Stimulated activated CD4-positive, alpha-beta T cell treated with anti-CD3 and anti-CD28 coated beads, Interleukin-12 subunit alpha, Interleukin-12 subunit beta, amount 100 ng/mL, for 4 hours (primary cell): ENCODE data around the gene SERPINH1.

Experiments
- DNase-seq: peaks from one replicate; pipeline ENCODE4 v3.0.0-alpha.2; 2020

The SERPINH1 gene

GRCh38 chr11:75533896-75534258, 28.2 kb upstream of the SERPINH1 start:
- DNase-seq: no peak

GRCh38 chr11:75534259-75535069, 27.6 kb upstream of the SERPINH1 start:
- no peak for DNase-seq

- no peak for DNase-seq
Observed at GRCh38 chr11:75535071-75535470, 27.0 kb upstream of the SERPINH1 start.

DNA sequence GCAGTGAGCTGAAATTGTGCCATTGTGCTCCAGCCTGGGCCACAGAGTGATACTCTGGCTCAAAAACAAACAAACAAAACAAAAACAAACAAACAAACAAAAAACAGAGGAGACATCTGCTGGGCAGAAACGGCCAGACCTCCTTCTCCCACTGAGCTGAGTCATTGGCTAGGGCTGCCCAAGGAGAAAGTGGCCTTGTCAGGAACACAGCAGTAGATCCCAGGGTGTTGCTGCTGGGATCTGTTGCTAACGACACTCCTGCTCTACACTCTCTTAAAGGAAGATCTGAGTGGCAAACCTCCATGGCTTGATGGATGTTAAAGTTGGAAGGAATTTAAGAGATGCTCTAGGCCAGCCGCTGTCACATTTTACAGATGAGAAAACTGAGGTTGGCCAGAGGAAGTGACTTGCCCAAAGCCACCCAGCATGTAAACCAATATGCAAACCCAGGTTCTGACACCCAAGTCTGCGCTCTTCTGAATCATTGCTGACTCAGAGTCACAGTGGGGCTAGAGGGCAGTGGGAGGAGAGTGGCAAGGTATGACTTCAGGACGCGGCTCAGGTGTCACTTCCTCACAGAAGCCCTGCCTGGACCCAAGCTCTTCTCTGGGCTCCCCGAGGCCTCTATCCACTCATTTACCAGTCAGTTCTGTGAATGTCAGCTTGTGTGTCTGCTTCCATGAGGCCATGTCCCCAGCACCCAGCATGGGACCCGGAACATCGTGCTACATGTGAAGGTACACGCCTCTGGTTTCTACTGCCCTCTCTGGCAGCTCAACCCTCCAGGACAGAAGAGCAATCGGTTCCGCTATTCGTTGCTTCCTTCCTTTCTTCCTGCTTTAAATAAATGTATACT, 25.0 kb upstream of the SERPINH1 start:
- DNase-seq: no peak

DNA sequence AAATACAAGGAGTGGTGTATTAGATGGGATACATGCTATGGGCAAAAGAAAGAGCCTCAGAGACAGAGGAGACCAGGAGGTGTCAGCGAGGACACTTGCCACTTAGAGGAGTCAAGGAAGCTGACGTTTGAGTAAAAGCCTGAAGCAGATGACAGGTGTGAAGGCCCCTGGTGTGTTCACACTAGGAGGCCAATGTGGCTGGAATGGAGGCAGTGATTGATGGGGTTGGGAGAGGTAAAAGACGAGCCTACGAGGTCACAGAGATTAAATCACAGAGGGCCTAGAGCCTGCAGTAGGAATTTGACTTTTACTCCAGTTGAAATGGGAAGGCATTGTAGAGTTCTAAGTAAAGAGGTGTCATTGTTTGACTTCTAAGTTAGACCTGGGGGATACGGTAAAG, 24.3 kb upstream of the SERPINH1 start:
- no peak for DNase-seq

- no peak for DNase-seq
Observed at GRCh38 chr11:75538150-75538942, 23.7 kb upstream of the SERPINH1 start.

DNA sequence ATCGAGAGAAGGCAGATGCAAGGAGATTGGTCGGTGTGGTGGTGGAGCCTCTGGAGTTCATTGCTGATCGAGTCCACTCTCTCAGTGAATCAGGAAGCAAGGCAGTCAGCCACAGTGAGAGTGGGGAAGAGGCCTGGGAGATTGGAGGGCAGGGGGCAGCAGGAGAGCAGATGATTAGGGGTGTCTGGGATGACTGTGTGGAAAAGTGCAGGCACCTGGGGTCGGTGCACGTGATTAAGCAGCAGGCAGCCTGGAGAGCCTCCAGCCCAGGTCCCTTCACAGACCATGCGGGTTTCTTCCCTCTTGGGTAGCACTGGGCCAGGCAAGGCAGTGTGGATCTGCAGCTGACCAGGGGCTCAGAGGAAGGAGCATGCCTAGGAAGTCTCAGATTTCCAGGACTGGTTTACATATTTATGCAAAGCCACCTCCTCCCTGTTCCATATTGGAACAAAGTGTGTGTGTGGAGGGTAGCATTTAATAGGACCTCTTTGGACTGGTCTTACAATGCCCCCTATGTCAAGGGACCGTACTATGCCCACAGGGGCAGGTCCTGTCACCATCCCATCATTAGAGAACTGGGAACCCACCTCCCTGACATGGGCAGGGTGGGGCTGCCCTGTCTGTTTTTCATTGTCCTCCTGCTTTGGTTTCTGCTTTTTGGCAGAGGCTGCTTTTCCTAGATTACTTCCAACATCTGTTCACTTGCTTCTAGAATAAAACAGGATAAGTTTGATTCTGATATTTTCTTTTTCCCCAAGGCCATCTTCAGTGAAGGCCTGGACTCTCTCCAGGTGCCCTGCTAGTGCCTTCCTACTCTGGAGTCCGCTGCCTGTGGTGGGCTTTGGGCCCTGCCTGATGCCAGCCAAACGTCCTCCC, 22.4 kb upstream of the SERPINH1 start:
- DNase-seq: no peak

GRCh38 chr11:75541193-75542087, 20.6 kb upstream of the SERPINH1 start:
- no peak for DNase-seq

GRCh38 chr11:75542088-75542438, 20.0 kb upstream of the SERPINH1 start:
- DNase-seq: no peak

GRCh38 chr11:75543806-75544205, 18.2 kb upstream of the SERPINH1 start:
- DNase-seq: no peak

DNA sequence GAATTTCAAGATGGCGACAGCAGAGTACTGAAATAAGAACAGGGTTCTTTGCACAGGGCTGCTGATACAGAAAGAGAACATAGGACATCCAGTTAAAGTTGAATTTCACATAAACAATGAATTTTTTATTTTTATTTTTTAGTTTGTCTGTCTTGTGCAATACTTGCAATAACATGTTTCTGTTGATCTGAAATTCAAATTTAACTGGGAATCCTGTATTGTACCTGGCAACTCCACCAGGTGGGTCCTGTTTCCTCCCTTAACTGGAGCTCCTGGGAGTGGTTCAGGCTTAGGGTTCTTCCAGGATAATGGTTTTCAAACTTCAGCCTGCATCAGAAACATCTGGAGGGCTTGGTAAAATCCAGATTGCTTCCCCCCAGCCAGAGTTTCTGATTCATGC, 14.9 kb upstream of the SERPINH1 start:
- DNase-seq: no peak

- no peak for DNase-seq
Observed at GRCh38 chr11:75547617-75548058, 14.4 kb upstream of the SERPINH1 start.

DNA sequence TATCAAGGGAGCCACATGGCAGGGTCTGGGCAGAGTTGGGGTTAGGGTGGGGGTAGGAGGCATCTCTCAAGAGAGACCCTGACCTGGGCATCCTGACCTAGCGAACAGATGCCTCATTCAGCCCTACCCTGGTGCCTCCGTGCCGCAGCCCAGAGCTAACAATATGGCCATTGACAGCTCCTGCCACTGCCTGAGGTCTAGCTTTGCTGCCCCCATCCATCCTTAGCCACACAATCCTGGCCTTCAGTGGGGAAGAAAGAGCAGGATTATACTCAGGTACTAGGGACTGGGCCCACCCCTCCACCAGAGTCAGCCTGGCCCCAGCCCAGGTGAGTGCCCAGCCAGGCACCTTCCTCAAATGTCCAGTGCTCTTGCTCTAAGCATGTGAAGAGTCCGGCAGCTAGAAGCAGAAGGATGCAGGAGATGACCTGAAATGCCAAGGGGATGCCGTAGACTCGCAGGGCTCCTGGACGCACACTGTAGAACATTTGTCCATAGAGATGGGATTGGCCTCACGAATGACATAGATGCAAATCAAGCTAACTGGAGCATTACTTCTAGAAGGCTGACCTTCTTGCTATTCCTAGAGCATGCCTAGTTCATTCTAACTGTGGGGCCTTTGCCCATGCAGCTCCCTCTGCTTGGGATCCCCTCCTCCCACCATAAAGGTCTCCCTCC, 13.3 kb upstream of the SERPINH1 start:
- DNase-seq: no peak

- DNase-seq: no peak
Observed at GRCh38 chr11:75549370-75549958, 12.6 kb upstream of the SERPINH1 start.

GRCh38 chr11:75553182-75553581, 8.9 kb upstream of the SERPINH1 start:
- no peak for DNase-seq

DNA sequence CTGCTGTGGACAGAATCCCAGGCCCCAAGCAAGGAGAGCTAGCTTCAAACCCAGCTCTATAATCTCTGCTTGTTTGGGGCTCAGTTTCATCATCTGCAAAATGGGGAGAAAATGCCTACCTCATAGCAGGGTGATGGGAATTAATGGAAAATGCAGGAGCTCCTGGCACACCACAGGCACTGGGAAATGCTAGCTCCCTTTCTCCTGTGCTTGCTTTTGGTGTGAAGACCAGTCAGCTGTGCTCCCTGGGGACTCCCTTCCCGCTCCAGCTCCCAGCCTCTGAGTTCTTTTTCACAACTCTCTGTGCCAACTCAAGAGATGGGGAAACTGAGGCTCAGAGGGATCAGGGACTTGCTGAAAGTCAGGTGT, 8.2 kb upstream of the SERPINH1 start:
- no peak for DNase-seq

GRCh38 chr11:75554258-75555022, 7.6 kb upstream of the SERPINH1 start:
- DNase-seq: no peak

GRCh38 chr11:75555079-75555811, 6.8 kb upstream of the SERPINH1 start:
- no peak for DNase-seq

DNA sequence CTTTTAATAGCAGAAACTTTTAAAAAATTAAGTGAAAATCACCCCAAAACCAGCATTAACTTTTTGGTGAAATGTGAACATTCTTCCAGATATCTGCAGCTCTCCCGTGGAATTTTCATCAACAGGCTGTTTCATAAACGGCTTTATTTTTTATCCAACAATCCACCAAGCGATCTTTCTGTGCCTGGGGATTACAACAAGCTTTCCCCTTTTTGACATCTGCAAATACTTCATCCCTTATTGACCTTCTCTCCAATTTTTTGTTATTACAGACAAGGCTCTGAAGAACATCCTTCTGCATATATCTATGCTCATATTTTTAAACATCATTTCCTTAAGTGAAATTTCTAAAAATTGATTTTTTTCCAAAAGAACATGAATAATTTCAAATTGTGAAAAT, 5.8 kb upstream of the SERPINH1 start:
- DNase-seq: no peak
